HT-29 (cell line): Measurements from ENCODE around the gene SFTPB. TPM values are rescaled to one million over a fixed set of nuclear protein-coding genes. Genes with fewer than 3 reads are reported as not detected.

Experiments used
- DNase-seq: peaks from one replicate; pipeline ENCODE4 v3.0.0-alpha.2; 2015; ENCODE audit warnings: low spot score
- total RNA-seq: library from RNA; depleted of rRNA; stranded (reverse); fragments of >200 nt; shearing (Covaris generic); gene quantifications from 2 replicates; pipeline ENCODE4 v1.2.3, GENCODE V29; 2014; rRNA removed

Gene SFTPB
- total RNA-seq, 1 experiment from 2014 or later, result not detected

- no peak for DNase-seq
Measured at GRCh38 chr2:85613717-85614515, 54.1 kb downstream of the SFTPB start.

GRCh38 chr2:85611705-85612587 lies 56.1 kb downstream of the SFTPB start, which contains the start of gene C2orf68:
Gene C2orf68, minus strand, starts transcription at chr2:85612066. Its CDS starts 82 bp downstream, at chr2:85611984.
- peak; percentile 91 for DNase-seq

GRCh38 chr2:85611217-85611704 lies 56.7 kb downstream of the SFTPB start:
- DNase-seq, result no peak

Other genes starting within 250 kb of the SFTPB start
- 0.08 and 0.21 TPM in 2 replicates for gene SH2D6, start 249.5 kb downstream of the SFTPB start, total RNA-seq
- gene MAT2A, start 129.0 kb downstream of the SFTPB start, total RNA-seq, result 168 and 205 TPM in 2 replicates
- 23.9 and 38.8 TPM in 2 replicates for gene GGCX, start 106.7 kb downstream of the SFTPB start, total RNA-seq
- gene VAMP8, start 90.6 kb downstream of the SFTPB start, total RNA-seq, result 92.3 and 93.1 TPM in 2 replicates
- gene VAMP5, start 83.8 kb downstream of the SFTPB start, total RNA-seq, result 2.7 and 10.4 TPM in 2 replicates
- gene RNF181, start 72.5 kb downstream of the SFTPB start, total RNA-seq, result 107 and 109 TPM in 2 replicates
- 12.1 and 12.3 TPM in 2 replicates for gene TMEM150A, start 65.5 kb downstream of the SFTPB start, total RNA-seq
- gene C2orf68, start 56.1 kb downstream of the SFTPB start, total RNA-seq, result 40.0 and 47.9 TPM in 2 replicates
- gene USP39, start 52.0 kb downstream of the SFTPB start, total RNA-seq, result 87.5 and 98.8 TPM in 2 replicates
- not detected in 2 replicates for gene GNLY, start 26.2 kb upstream of the SFTPB start, total RNA-seq
- 1.0 and 2.3 TPM in 2 replicates for gene ATOH8, start 85.8 kb upstream of the SFTPB start, total RNA-seq
- 0.99 and 2.4 TPM in 2 replicates for gene ST3GAL5, start 220.8 kb upstream of the SFTPB start, total RNA-seq